Lower leg skin (tissue), 3 donors: ENCODE results near the gene ALX3.

Experiments used
- POLR2A ChIP-seq, 2 donors: fragments of 450-650 bp; IDR thresholded peaks; one replicate each; pipeline ENCODE4 v1.6.1; 2016 to 2017; ENCODE audit warnings: antibody characterized with exemption in 2 of 2, mild to moderate bottlenecking in 1 of 2, moderate library complexity in 1 of 2
- TF ChIP-seq, protein P1 (sequence below), 3 donors: fragments of 450-650 bp; IDR thresholded peaks; one replicate each; pipeline ENCODE4 v1.5.1; 2016; ENCODE audit warnings: antibody characterized with exemption in 3 of 3, mild to moderate bottlenecking in 3 of 3, moderate library complexity in 2 of 3

DNA sequence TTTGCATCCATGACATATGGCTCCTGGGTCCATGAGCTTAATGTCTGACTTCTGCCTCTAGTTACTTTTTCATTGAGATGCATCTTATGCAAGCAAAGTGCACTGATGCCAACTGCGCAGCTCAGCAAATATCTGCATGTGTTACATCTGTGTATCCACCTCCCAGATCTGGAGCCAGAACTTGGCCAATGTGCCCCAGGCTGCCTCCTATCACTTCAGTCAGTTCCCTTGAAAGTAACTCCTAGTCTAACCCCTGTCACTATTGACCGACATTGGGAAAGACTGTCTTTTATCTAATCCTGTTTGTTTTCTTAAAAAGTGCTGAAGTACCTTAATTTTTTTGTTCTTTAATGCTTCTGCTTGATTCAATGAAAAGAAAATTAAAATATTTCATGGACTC is 22.5 kb upstream of the ALX3 start:
- TF ChIP-seq, protein P1, sequence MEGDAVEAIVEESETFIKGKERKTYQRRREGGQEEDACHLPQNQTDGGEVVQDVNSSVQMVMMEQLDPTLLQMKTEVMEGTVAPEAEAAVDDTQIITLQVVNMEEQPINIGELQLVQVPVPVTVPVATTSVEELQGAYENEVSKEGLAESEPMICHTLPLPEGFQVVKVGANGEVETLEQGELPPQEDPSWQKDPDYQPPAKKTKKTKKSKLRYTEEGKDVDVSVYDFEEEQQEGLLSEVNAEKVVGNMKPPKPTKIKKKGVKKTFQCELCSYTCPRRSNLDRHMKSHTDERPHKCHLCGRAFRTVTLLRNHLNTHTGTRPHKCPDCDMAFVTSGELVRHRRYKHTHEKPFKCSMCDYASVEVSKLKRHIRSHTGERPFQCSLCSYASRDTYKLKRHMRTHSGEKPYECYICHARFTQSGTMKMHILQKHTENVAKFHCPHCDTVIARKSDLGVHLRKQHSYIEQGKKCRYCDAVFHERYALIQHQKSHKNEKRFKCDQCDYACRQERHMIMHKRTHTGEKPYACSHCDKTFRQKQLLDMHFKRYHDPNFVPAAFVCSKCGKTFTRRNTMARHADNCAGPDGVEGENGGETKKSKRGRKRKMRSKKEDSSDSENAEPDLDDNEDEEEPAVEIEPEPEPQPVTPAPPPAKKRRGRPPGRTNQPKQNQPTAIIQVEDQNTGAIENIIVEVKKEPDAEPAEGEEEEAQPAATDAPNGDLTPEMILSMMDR (IDR thresholded peaks at IDR 0.05), result no peak
- TF ChIP-seq POLR2A (IDR thresholded peaks at IDR 0.05), result no peak
